IMR-90 (cell line): ENCODE results near the gene CSH2. TPM values are rescaled to one million over a fixed set of nuclear protein-coding genes. Genes with fewer than 3 reads are reported as not detected.

Source experiments
- ATAC-seq: fragments of 200-7000 bp; cut with Tn5 transposase; 2 replicates; pipeline ENCODE4 v1.9.1; 2020; ENCODE audit warnings: low read depth, mild to moderate bottlenecking, moderate library complexity
- BruUV-seq: library from RNA; stranded (reverse); fragments of 400-500 nt; replicated peaks from 2 replicates; lab custom pipeline; 2021; lab: Mats Ljungman, UMichigan
- CTCF ChIA-PET: fragments of 300-600 bp; formaldehyde crosslinking; extraction: SDS; loops from one replicate; lab custom pipeline; 2021; ENCODE audit warnings: antibody characterized with exemption; lab: Yijun Ruan, JAX
- POLR2A ChIA-PET: fragments of 300-600 bp; sonication (Branson Sonifier 250); formaldehyde crosslinking; loops from one replicate; lab custom pipeline; 2022; ENCODE audit warnings: antibody characterized with exemption; ENCODE audit not compliant: unreplicated experiment; lab: Charles Lee
- DNase-seq: peaks from one replicate; pipeline ENCODE4 v3.0.0; 2013
- H2AFZ ChIP-seq: replicated peaks from 2 replicates; pipeline ENCODE3; 2013; ENCODE audit warnings: low read length, mild to moderate bottlenecking; ENCODE audit not compliant: poor library complexity
- H2AK5ac ChIP-seq: 2 replicates; pipeline ENCODE4 v1.6.1; 2013; ENCODE audit warnings: low read depth, low read length, inconsistent platforms
- H2AK9ac ChIP-seq: replicated peaks from 2 replicates; pipeline ENCODE3; 2013; ENCODE audit warnings: mild to moderate bottlenecking, low read depth, low read length, moderate library complexity; ENCODE audit not compliant: poor library complexity
- H2BK120ac ChIP-seq: 2 replicates; pipeline ENCODE4 v1.6.1; 2013; ENCODE audit warnings: low read depth, low read length, inconsistent platforms
- H2BK15ac ChIP-seq: 3 replicates; pipeline ENCODE4 v1.6.1; 2013; ENCODE audit warnings: low read depth, low read length, inconsistent platforms
- H2BK20ac ChIP-seq: 2 replicates; pipeline ENCODE4 v1.6.1; 2013; ENCODE audit warnings: low read depth, mild to moderate bottlenecking, inconsistent platforms, low read length, moderate library complexity
- H2BK5ac ChIP-seq: 2 replicates; pipeline ENCODE4 v1.6.1; 2013; ENCODE audit warnings: mild to moderate bottlenecking, low read depth, low read length, inconsistent platforms; ENCODE audit not compliant: poor library complexity, severe bottlenecking
- H3K14ac ChIP-seq: replicated peaks from 2 replicates; pipeline ENCODE4 v1.6.1; 2013; ENCODE audit warnings: low read depth, low read length, inconsistent platforms
- H3K18ac ChIP-seq: 2 replicates; pipeline ENCODE4 v1.6.1; 2013; ENCODE audit warnings: low read depth, low read length, control low read depth
- H3K23ac ChIP-seq: 2 replicates; pipeline ENCODE4 v1.6.1; 2013; ENCODE audit warnings: low read depth, low read length, inconsistent platforms
- H3K27ac ChIP-seq: 2 replicates; pipeline ENCODE4 v1.5.1; 2013; ENCODE audit warnings: mild to moderate bottlenecking, control low read depth, low read length; ENCODE audit not compliant: insufficient read depth
- H3K27me3 ChIP-seq: 2 replicates; pipeline ENCODE4 v1.6.1; 2013; ENCODE audit warnings: low read length; ENCODE audit not compliant: control insufficient read depth, insufficient read depth
- H3K36me3 ChIP-seq: 2 replicates; pipeline ENCODE4 v1.6.1; 2013; ENCODE audit warnings: low read length, mixed read lengths; ENCODE audit not compliant: control insufficient read depth, insufficient read depth
- H3K4ac ChIP-seq: 2 replicates; pipeline ENCODE4 v1.6.1; 2013; ENCODE audit warnings: low read depth, low read length, inconsistent platforms
- H3K4me1 ChIP-seq: 2 replicates; pipeline ENCODE4 v1.6.1; 2013; ENCODE audit warnings: low read length, mixed read lengths; ENCODE audit not compliant: control insufficient read depth, insufficient read depth
- H3K4me2 ChIP-seq: 2 replicates; pipeline ENCODE4 v1.6.1; 2013; ENCODE audit warnings: low read depth, mild to moderate bottlenecking, control low read depth, low read length, moderate library complexity
- H3K4me3 ChIP-seq: 2 replicates; pipeline ENCODE4 v1.5.1; 2013; ENCODE audit warnings: low read depth, mild to moderate bottlenecking, control low read depth, low read length, moderate library complexity; ENCODE audit not compliant: insufficient read depth
- H3K56ac ChIP-seq: 2 replicates; pipeline ENCODE4 v1.6.1; 2013; ENCODE audit warnings: low read length, inconsistent platforms; ENCODE audit not compliant: insufficient read depth; ENCODE audit errors: extremely low read depth
- H3K79me1 ChIP-seq, 2 experiments: 2 replicates each; pipeline ENCODE4 v1.6.1; 2013; ENCODE audit warnings: low read length in 2 of 2, inconsistent platforms in 1 of 2, low read depth in 1 of 2
- H3K9ac ChIP-seq: 2 replicates; pipeline ENCODE4 v1.6.1; 2013; ENCODE audit warnings: low read depth, low read length, control low read depth
- H3K9me1 ChIP-seq: 2 replicates; pipeline ENCODE4 v1.6.1; 2013; ENCODE audit warnings: low read length, inconsistent platforms; ENCODE audit not compliant: insufficient read depth
- H3K9me3 ChIP-seq: 2 replicates; pipeline ENCODE4 v1.6.1; 2013; ENCODE audit warnings: low read length; ENCODE audit not compliant: control insufficient read depth, insufficient read depth
- H4K20me1 ChIP-seq: 2 replicates; pipeline ENCODE4 v1.6.1; 2013; ENCODE audit warnings: low read length, inconsistent platforms; ENCODE audit not compliant: insufficient read depth
- H4K5ac ChIP-seq: 2 replicates; pipeline ENCODE4 v1.6.1; 2013; ENCODE audit warnings: mild to moderate bottlenecking, low read depth, low read length, control low read depth
- H4K8ac ChIP-seq, 2 experiments: 2 replicates each; pipeline ENCODE4 v1.6.1; 2013; ENCODE audit warnings: low read depth in 2 of 2, low read length in 2 of 2, control low read depth in 1 of 2, inconsistent platforms in 1 of 2
- H4K91ac ChIP-seq: 2 replicates; pipeline ENCODE4 v1.6.1; 2013; ENCODE audit warnings: low read depth, low read length, inconsistent platforms; ENCODE audit not compliant: insufficient read depth
- CEBPB ChIP-seq: IDR thresholded peaks from 2 replicates; pipeline ENCODE4 v1.6.1; 2012; ENCODE audit warnings: low read depth, low read length, improper control_type of control experiment
- CHD1 ChIP-seq: IDR thresholded peaks from 2 replicates; pipeline ENCODE4 v1.6.1; 2012; ENCODE audit warnings: low read depth, low read length, improper control_type of control experiment
- FOS ChIP-seq: fragments of 150-350 bp; IDR thresholded peaks from 2 replicates; pipeline ENCODE4 v1.6.1; 2016; ENCODE audit warnings: low read depth, low read length
- MAFK ChIP-seq: IDR thresholded peaks from 2 replicates; pipeline ENCODE4 v1.6.1; 2012; ENCODE audit warnings: low read depth, low read length, improper control_type of control experiment
- MAZ ChIP-seq: IDR thresholded peaks from 2 replicates; pipeline ENCODE4 v1.6.1; 2012; ENCODE audit warnings: low read depth, mild to moderate bottlenecking, low read length, improper control_type of control experiment, moderate library complexity, borderline replicate concordance
- RCOR1 ChIP-seq: IDR thresholded peaks from 2 replicates; pipeline ENCODE4 v1.6.1; 2012; ENCODE audit warnings: mild to moderate bottlenecking, low read length, improper control_type of control experiment; ENCODE audit not compliant: insufficient replicate concordance
- USF2 ChIP-seq: fragments of 150-350 bp; IDR thresholded peaks from 2 replicates; pipeline ENCODE4 v1.6.1; 2017; ENCODE audit warnings: mild to moderate bottlenecking, antibody characterized with exemption, low read length, low read depth
- WGBS, 2 experiments: methylation state at CpG; one replicate each; pipeline versions ENCODE4 v1.1.5 to v1.1.7; 2013; ENCODE audit warnings: missing lambda C conversion rate in 2 of 2; ENCODE audit not compliant: insufficient read length in 1 of 2; ENCODE audit errors: extremely low coverage in 2 of 2; 5-methylcytosine and 5-hydroxymethylcytosine counted together
- dilution Hi-C: fragments of 300-500 bp; cut with HindIII; formaldehyde crosslinking; loops from one replicate; pipeline ENCODE4 v1.14.3; 2018; ENCODE audit warnings: low sequenced_read_pairs; ENCODE audit not compliant: unreplicated experiment
- in situ Hi-C: fragments of 300-500 bp; cut with MboI; formaldehyde crosslinking; loops from 3 replicates; pipeline ENCODE4 v1.14.3; 2019; ENCODE audit warnings: low sequenced_read_pairs, inconsistent platforms, mixed read lengths
- intact Hi-C: fragments of 100-400 bp; cut with micrococcal nuclease; formaldehyde crosslinking; loops from 2 replicates; pipeline ENCODE4 v1.10.0; 2022
- polyA plus RNA-seq, 3 experiments: library from polyadenylated mRNA; depleted of rRNA; stranded (reverse); fragments of >200 nt; gene quantifications; 2 replicates each; pipeline ENCODE4 v1.2.3, GENCODE V29; 2012; ENCODE audit warnings: low replicate concordance in 1 of 3
- total RNA-seq: library from RNA; depleted of rRNA; stranded (reverse); fragments of >200 nt; gene quantifications from 2 replicates; pipeline ENCODE4 v1.2.3, GENCODE V29; 2012

The CSH2 gene
- total and polyA plus RNA-seq, 2 of the 4 experiments (the other 2 are of a cell fraction): not detected

- H2BK20ac ChIP-seq: no peak overlapping the region
- no peak for DNase-seq
- no peak overlapping the region for H4K8ac ChIP-seq
- no peak overlapping the region for H3K18ac ChIP-seq
- H3K27ac ChIP-seq: no peak overlapping the region
- TF ChIP-seq CEBPB (peak; percentile 61), FOS (no peak), RCOR1 (no peak), CHD1 (no peak), MAFK (no peak), USF2 (no peak), MAZ (no peak)
- H2AFZ ChIP-seq: no peak overlapping the region
- CTCF ChIA-PET: no interaction called here
- no peak for ATAC-seq
- H3K4ac ChIP-seq: no peak overlapping the region
- no peaks in the 10 kb centered on the region for H3K36me3 ChIP-seq
- H3K14ac ChIP-seq: no peak overlapping the region
- H4K5ac ChIP-seq: no peak overlapping the region
- no peak overlapping the region for H2BK15ac ChIP-seq
- no peak overlapping the region for H3K9ac ChIP-seq
- peaks cover 8% of the 10 kb centered on the region for H3K4me1 ChIP-seq
- intact Hi-C loops: no loop called here
- no peak overlapping the region for H2AK5ac ChIP-seq
- no CpG with 5 or more reads among the region's 1 CpG for WGBS, 2 experiments
- H3K23ac ChIP-seq: no peak overlapping the region
- no peak overlapping the region for H3K56ac ChIP-seq
- H4K20me1 ChIP-seq: peaks cover 13% of the 10 kb centered on the region
- H2BK5ac ChIP-seq: no peak overlapping the region
- H3K9me1 ChIP-seq: peaks cover 7% of the 10 kb centered on the region
- H3K9me3 ChIP-seq: 0 out of 2 replicates have a peak, but pooled peaks cover 3% of the 10 kb centered on the region
- H4K91ac ChIP-seq: no peak overlapping the region
- no peak overlapping the region for H3K4me2 ChIP-seq
- H3K79me1 ChIP-seq: peaks cover 6 to 17% of the 10 kb centered on the region in 2 experiments; a peak in 3 of 4 replicates
- no peaks in the 10 kb centered on the region for H3K27me3 ChIP-seq
- no peak overlapping the region for H3K4me3 ChIP-seq
- dilution Hi-C loops: no loop called here
- no peak overlapping the region for H2BK120ac ChIP-seq
- BruUV-seq: no TSS peak
- in situ Hi-C loops: no loop called here
- no peak overlapping the region for H2AK9ac ChIP-seq
- POLR2A ChIA-PET: no interaction called here
These were observed 28.0 kb downstream of the CSH2 start for GRCh38 chr17:63845509-63845908.
